Bronchial epithelial cell (primary cell): Measurements from ENCODE around the gene SCP2. TPM values are rescaled to one million over a fixed set of nuclear protein-coding genes. Genes with fewer than 3 reads are reported as not detected.

Experiments used
- DNase-seq: peaks from one replicate; pipeline ENCODE4 v3.0.0-alpha.2; 2010; ENCODE audit warnings: low read depth
- FAIRE-seq: peaks from 2 replicates; lab custom pipeline; 2011; peaks lifted over from hg19 to GRCh38; lab: Jason Lieb, UNC
- H3K27me3 ChIP-seq: 2 replicates; pipeline ENCODE4 v1.5.1; 2011; ENCODE audit warnings: low read length; ENCODE audit not compliant: control insufficient read depth, insufficient read depth
- H3K36me3 ChIP-seq: 2 replicates; pipeline ENCODE4 v1.5.1; 2011; ENCODE audit warnings: low read length; ENCODE audit not compliant: control insufficient read depth, insufficient read depth
- H3K4me3 ChIP-seq: 2 replicates; pipeline ENCODE4 v1.5.1; 2011; ENCODE audit warnings: mild to moderate bottlenecking, low read depth, low read length, control low read depth
- CTCF ChIP-seq: IDR thresholded peaks from 2 replicates; pipeline ENCODE4 v1.5.1; 2011; ENCODE audit warnings: mild to moderate bottlenecking, moderate library complexity, low read length, control low read depth, inconsistent platforms; ENCODE audit not compliant: insufficient read depth, severe bottlenecking
- total RNA-seq: library from RNA; depleted of rRNA; stranded (reverse); fragments of >200 nt; gene quantifications from 2 replicates; pipeline ENCODE4 v1.2.1, GENCODE V29; 2014

SCP2 gene
- total RNA-seq, 1 donor from 2014 or later, result 65.8 TPM

GRCh38 chr1:53094533-53094919, 167.4 kb downstream of the SCP2 start:
- no peak for DNase-seq
- no peak for FAIRE-seq
- H3K4me3 ChIP-seq, result no peak overlapping the region
- H3K36me3 ChIP-seq, result no peaks in the 10 kb centered on the region
- no peaks in the 10 kb centered on the region for H3K27me3 ChIP-seq
- no peak for TF ChIP-seq CTCF

Other genes starting within 250 kb of the SCP2 start
- gene COA7, start 228.9 kb upstream of the SCP2 start, total RNA-seq, result 8.4 and 15.5 TPM in 2 replicates
- gene ZYG11B, start 200.8 kb upstream of the SCP2 start, total RNA-seq, result 18.2 and 19.5 TPM in 2 replicates
- gene ZYG11A, start 84.5 kb upstream of the SCP2 start, total RNA-seq, result under 0.01 and 0.13 TPM in 2 replicates
- gene ECHDC2, start 5.5 kb upstream of the SCP2 start, total RNA-seq, result 29.2 and 49.3 TPM in 2 replicates
- gene PODN, start 134.9 kb downstream of the SCP2 start, total RNA-seq, result 0.53 TPM in 1 of 2 replicates, not detected in the other
- gene SLC1A7, start 215.4 kb downstream of the SCP2 start, total RNA-seq, result not detected in 2 replicates